ENCODE data around the gene PRSS2.

The PRSS2 gene

DNA sequence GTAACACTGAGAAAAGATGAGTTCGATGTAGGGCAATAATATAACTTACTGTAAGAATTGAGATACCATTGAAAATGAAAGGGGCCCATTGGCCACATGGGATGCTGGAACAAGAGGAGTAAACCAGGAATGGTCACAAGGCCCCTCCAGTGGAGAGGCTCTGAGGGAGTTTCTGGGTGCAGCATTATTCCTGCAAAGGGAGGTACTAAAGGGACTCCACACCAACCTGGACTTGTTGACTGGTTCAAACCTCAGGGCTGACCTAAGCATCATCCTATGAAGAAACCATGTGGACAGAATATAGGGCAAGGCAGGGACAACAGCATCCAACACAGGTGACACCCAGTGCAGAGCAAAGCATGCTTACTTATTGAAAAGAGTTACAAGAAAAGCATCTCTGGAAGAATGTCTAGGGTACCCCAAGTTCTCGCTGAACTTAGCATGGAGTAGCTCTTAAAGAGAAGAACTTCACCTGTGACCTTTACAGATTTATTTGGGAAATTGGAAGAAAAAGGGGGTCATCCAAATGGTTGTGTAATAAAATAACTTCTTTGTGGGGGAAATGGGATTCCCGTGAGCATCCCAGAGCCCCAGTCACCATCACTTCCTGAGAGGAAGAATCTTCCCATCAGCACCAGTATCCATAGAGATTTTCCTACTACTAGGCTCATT is 34.7 kb downstream of the PRSS2 start:
- no peak for DNase-seq

- no peak for DNase-seq
Observed at GRCh38 chr7:142806022-142806356, 35.2 kb downstream of the PRSS2 start.

GRCh38 chr7:142806957-142807356 is 36.2 kb downstream of the PRSS2 start:
- DNase-seq = no peak

DNA sequence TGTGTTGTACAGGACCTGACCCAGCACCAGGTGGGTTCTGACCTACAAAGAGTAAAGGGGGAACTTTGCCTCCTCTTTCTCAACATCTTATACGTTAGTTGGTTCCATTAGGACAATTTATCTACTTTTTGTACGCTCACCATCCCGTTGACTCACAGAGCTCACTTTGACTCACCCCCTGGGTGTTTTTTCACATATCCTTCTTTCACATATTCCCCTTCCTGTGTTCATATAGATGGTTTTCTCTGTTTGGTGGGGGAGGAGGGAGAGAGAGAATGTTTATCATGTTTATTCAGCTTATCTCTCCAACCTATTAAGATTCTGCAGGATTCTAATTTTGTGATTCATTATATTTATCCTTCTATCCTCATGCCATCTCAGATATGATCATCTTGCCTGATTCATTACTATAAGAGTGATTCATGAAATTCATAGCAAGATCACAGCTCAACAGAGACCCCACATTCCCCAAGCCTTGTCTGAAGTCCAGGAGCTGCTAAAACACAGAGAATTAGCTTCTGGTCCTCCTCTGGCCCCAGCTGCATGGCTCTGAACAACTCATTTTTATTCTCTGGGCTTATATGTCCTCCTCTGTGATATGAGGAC is 37.2 kb downstream of the PRSS2 start:
- DNase-seq = no peak

GRCh38 chr7:142808461-142808801 is 37.7 kb downstream of the PRSS2 start:
- DNase-seq = no peak

DNA sequence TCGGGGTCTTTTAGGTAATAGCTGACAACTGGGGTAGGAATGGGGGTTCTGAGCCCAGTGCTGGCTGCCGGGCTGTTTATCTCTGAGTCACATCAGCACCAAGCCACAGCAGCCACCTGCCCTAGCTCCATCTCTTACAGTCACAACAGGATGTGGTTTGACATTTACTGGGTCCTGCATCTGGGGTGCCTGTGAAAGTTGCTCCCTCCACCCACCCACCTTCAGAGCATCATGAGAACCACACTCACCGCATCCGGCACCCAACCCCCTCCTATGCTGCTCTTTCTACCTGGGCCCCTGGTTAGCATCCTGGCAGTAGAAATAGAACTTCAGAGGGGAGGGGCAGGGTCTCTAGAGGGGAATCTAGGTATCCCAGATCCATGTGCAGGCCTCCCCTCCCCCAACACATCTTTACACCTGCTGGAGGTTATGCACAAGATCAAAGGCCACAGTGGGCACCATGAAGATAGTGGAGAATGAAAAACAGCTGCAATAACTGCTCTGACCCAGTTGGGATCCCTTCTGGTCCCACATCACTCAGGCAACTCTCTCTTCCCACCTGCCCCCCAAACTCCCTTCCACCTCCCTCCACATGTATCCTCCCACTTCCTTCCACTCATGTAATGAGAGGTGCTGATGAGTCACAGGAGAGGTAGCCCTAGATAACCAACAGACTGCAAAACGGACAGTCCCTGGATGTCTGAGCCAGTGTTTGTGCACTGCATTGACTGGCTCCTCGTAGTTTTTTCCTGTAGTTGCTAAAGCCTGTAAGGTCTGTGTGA is 38.2 kb downstream of the PRSS2 start:
- no peak for DNase-seq

DNA sequence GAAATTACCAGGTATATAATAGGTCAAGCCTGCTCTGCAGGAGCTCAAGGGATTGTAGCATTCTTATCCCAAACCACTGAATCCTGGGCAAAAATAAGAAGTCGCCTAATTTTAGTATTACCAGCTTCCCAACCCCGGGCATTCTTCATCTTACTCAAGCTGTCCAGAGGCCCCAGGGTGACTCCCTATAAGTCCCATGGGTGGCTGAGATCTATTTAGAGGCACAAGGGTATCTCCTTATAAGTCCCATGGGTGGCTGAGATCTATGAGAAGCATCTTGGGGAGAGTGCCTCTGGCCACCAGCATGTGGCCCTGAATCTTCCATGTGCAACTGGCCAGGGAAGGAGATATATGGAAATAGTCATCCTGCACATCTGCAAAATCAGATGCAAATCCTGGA is 38.9 kb downstream of the PRSS2 start:
- DNase-seq = no peak

DNA sequence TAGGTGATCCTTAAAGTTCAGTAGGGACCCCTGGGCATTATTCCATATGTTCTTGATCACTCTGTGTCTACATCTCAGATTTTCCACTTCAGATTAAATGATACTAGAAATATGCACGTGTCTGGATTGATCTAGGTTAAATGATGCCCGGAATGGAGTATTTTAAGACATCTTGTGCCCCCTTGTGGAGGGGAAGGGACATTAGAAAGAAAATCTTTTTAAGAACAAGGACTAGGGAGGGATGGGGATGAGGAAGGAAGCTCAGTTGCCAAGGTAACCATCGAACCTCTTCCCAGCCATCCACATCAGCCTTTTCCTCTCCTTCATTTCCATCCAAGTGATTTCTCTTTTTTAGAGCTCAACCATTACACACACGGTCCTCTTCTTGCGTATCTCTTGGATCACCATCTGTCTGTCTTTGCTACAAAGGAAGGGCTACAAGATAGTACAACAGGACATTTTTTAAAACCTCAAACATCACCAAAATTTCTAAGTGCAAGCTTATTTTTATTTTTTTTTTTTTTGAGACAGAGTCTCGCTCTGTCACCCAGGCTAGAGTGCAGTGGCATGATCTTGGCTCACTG is 40.5 kb downstream of the PRSS2 start:
- peak; percentile 31 for DNase-seq

DNA sequence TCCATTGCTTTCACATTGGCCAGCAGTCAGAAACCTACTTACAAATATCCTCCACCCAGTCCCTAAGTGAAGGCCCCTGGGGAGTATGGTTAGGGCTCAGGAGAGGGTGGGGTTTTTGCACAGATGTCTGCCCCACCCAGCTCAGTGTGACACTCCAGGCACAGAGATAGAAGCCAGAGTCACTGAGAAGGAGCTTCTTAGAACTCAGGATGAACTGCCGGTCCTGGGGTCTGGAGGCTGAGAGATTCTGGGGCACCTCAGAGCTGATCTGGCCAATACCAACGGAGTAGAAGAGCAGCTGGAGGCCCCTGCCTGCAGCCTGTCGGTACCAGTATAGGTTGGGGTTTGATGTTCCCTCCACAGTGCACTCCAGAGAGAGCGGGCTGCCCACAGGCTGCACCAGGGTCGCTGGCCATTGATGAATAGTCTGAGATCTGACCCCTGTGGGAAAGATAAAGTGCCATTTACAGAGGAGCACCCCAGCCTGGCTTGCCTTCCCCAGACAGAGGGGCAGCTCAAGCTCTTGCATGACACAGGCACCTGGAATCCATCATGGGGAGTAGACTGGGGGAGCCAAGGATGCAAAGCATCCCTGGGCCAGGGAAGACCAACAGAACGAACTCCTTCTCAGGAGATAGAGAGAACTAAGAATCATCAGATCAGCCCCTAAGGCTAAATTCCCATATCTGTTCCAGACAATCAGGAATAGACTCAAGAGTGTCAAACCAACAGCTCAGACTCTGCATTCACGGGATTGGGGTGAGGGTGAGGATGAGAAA is 41.9 kb downstream of the PRSS2 start:
- peak; percentile 7 for DNase-seq

- no peak for DNase-seq
Observed at GRCh38 chr7:142813226-142813625, 42.5 kb downstream of the PRSS2 start.

DNA sequence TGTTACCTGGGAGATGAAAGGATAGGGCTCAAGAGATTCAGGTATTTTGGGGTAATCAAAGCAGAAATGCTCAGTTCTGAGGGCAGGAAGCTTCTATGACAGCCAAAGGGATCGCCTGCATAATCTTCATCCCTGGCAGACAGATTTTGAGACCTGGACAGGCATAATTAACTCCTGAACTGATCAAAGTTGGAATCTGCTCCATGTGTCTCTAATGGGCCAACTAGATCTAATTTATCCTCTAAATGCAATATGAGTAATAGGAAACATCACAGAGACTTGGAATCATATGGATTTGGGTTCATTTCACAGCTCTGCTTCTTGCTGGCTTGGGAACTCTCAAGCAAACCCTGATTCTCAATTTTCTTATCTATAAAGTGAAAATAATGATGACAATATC is 42.9 kb downstream of the PRSS2 start:
- no peak for DNase-seq

GRCh38 chr7:142814451-142814850 is 43.7 kb downstream of the PRSS2 start:
- DNase-seq = no peak

GRCh38 chr7:142815134-142815533 is 44.4 kb downstream of the PRSS2 start:
- DNase-seq = peak; percentile 66

GRCh38 chr7:142817506-142817905 is 46.7 kb downstream of the PRSS2 start:
- no peak for DNase-seq

DNA sequence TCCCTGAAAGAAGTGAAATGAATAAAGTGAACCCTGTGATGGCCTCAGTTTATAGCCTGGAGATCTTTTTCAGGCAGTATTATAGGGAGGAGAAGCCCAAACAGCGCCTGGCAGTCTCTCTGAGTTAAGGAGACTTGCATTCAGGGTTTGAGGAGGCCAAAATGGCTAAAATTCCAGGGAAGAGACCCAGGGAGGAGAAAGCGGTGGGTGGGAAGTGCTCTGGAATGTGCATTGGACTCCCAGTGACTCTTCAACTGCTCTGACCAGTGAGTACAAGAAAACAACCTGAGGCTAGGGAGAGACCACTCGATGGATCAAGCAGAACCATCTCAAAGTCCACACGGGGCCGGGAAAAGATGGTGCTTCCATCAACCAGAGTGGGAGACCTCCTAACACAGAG is 48.8 kb downstream of the PRSS2 start:
- DNase-seq = no peak

DNA sequence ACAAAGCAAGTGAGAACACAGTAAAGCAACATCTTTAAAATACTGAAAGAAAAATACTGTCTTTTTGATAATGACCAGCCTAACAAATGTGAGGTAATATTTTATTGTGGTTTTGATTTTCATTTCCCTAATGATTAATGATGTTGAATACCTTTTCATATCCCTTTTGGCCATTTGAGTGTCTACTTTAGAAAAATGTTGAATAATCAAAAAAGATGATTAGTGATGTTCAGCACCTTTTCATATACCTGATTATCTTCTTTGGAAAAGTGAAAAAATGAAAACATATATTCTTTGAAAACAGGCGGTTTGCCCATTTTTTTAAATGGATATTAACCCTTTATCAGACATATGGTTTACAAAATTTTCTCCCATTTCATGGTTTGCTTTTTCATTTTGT is 51.9 kb downstream of the PRSS2 start:
- DNase-seq = no peak
